ENCODE results near the gene DLG2. TPM values are rescaled to one million over a fixed set of nuclear protein-coding genes. Genes with fewer than 3 reads are reported as not detected.

Gene DLG2
- total and polyA plus RNA-seq, 12 donors: 1.0 to 14.8 (median 7.4) TPM

DNA sequence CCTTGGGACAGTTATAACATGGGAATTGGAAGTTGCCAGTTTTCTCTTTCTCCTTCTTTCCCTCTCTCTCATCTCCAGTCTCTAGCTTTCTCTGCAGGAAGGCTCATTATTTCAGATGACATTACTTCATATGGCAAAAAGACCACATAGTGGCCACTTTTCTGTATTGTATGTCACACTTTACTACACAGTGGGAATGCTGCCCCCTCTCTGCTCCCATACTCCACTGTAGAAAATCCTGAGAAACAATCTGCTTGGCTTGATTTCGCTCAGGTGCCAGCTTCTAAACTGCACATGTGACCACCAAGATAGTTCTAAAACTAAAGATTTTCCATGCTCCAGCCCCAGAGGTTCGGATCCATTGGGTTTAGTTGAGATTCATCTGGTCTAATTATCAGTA lies 1480.3 kb downstream of the DLG2 start:
- WGBS, 2 donors: 72 to 86% methylated on average over 2 of the region's 2 CpGs
- Histone ChIP-seq H3K4me3 (no peak overlapping the region), H3K9me3 (no peaks in the 10 kb centered on the region), H3K36me3 (no peaks in the 10 kb centered on the region), H3K27ac (no peak overlapping the region), H3K4me1 (no peaks in the 10 kb centered on the region), H3K27me3 (no peaks in the 10 kb centered on the region)
- ATAC-seq (no peak), DNase-seq (no peak)
- TF ChIP-seq, protein P1, sequence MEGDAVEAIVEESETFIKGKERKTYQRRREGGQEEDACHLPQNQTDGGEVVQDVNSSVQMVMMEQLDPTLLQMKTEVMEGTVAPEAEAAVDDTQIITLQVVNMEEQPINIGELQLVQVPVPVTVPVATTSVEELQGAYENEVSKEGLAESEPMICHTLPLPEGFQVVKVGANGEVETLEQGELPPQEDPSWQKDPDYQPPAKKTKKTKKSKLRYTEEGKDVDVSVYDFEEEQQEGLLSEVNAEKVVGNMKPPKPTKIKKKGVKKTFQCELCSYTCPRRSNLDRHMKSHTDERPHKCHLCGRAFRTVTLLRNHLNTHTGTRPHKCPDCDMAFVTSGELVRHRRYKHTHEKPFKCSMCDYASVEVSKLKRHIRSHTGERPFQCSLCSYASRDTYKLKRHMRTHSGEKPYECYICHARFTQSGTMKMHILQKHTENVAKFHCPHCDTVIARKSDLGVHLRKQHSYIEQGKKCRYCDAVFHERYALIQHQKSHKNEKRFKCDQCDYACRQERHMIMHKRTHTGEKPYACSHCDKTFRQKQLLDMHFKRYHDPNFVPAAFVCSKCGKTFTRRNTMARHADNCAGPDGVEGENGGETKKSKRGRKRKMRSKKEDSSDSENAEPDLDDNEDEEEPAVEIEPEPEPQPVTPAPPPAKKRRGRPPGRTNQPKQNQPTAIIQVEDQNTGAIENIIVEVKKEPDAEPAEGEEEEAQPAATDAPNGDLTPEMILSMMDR (IDR thresholded peaks at IDR 0.05): no peak
- intact Hi-C loops (cut with DNase I): loop anchor here in 1 of 10 donors (10.0 kb wide), 1 partner anchor 62 kb away; no protein-coding TSS in a partner anchor

GRCh38 chr11:84145616-84146185 lies 1481.4 kb downstream of the DLG2 start:
- no peak for ATAC-seq
- Histone ChIP-seq H3K9me3 (no peaks in the 10 kb centered on the region), H3K4me1 (no peaks in the 10 kb centered on the region), H3K36me3 (no peaks in the 10 kb centered on the region), H3K27me3 (no peaks in the 10 kb centered on the region), H3K27ac (no peak overlapping the region), H3K4me3 (no peak overlapping the region)
- no peak for DNase-seq
- intact Hi-C loops (cut with DNase I): loop anchor here in 1 of 10 donors (10.0 kb wide), 1 partner anchor 61 kb away; no protein-coding TSS in a partner anchor
- 64 to 74% methylated on average over 4 of the region's 4 CpGs for WGBS, 2 donors
- TF ChIP-seq, protein P1 (IDR thresholded peaks at IDR 0.05): no peak

DNA sequence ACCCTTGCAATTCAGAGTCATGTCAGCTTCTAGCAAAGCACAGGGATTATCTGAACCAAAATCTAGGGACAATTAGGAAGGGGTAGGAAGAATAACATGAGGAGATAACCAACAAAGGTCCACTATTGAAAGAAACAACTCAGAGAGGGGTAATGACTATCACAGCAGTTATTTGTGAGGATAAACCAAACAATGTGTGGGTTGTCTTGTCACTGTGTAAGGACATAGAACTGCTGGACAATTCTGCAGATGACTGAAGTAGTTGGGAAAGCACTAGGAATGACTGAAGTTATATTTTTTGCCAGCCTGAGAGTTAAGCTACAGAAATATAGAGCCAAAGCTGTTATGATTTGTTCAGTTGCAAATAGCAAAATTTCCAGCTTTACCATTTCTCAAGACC lies 1482.6 kb downstream of the DLG2 start:
- no peaks in the 10 kb centered on the region for H3K27me3 ChIP-seq
- TF ChIP-seq, protein P1 (IDR thresholded peaks at IDR 0.05): no peak
- no peaks in the 10 kb centered on the region for H3K9me3 ChIP-seq
- H3K4me1 ChIP-seq: no peaks in the 10 kb centered on the region
- H3K27ac ChIP-seq: no peak overlapping the region
- intact Hi-C loops (cut with DNase I): loop anchor here in 1 of 10 donors (10.0 kb wide), 1 partner anchor 60 kb away; no protein-coding TSS in a partner anchor
- ATAC-seq (no peak), DNase-seq (no peak)
- H3K4me3 ChIP-seq: no peak overlapping the region
- no peaks in the 10 kb centered on the region for H3K36me3 ChIP-seq

DNA sequence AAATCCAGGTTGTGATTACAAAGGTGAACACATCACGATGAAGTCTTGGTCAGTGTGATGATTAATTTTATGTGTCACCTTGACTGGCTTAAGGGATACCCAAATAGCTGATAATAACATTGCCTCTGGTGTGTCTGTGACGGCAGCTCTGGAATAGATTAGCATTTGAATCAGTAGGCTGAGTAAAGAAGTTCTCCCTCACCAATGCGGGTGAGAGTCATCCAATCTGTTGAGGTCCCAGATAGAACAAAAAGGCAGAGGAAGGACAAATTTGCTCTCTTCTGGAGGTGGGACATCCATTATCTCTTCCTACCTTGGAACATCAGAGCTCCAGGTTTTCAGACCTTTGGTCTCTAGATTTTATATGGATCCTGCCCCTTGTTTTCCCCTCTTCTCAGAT lies 1484.7 kb downstream of the DLG2 start:
- no peaks in the 10 kb centered on the region for H3K4me1 ChIP-seq
- intact Hi-C loops (cut with DNase I): loop anchor here in 1 of 10 donors (10.0 kb wide), 1 partner anchor 58 kb away; no protein-coding TSS in a partner anchor
- no peak overlapping the region for H3K27ac ChIP-seq
- WGBS, 2 donors: 78% methylated on average over 3 of the region's 3 CpGs
- no peak overlapping the region for H3K4me3 ChIP-seq
- no peaks in the 10 kb centered on the region for H3K9me3 ChIP-seq
- TF ChIP-seq, protein P1 (IDR thresholded peaks at IDR 0.05): no peak
- ATAC-seq (no peak), DNase-seq (no peak)
- no peaks in the 10 kb centered on the region for H3K36me3 ChIP-seq
- H3K27me3 ChIP-seq: no peaks in the 10 kb centered on the region

Measured in heart right ventricle (tissue), 16 donors.